H1 (cell line): ENCODE results near the gene PDK4.

Experiments
- ATF3 ChIP-seq: IDR thresholded peaks from 2 replicates; pipeline ENCODE4 v1.6.1; 2011; ENCODE audit warnings: low read depth, mild to moderate bottlenecking, low read length; ENCODE audit not compliant: insufficient read depth
- CHD1 ChIP-seq: IDR thresholded peaks from 2 replicates; pipeline ENCODE4 v1.6.1; 2012; ENCODE audit warnings: low read depth, low read length, improper control_type of control experiment
- CTCF ChIP-seq, 3 experiments: IDR thresholded peaks; 1 replicate in 2 of 3; 2 replicates in 1 of 3; pipeline versions ENCODE4 v1.5.1 to v1.6.1; 2011; ENCODE audit warnings: low read length in 3 of 3, mild to moderate bottlenecking in 3 of 3, inconsistent platforms in 2 of 3, low read depth in 1 of 3, moderate library complexity in 1 of 3; ENCODE audit not compliant: insufficient read depth in 1 of 3; ENCODE audit errors: control extremely low read depth in 1 of 3
- EZH2 ChIP-seq: fragments of 200-600 bp; sonication (generic); IDR thresholded peaks from 2 replicates; pipeline ENCODE4 v1.7.1; 2012; ENCODE audit warnings: low read depth, mild to moderate bottlenecking, moderate library complexity, low read length, inconsistent platforms; ENCODE audit not compliant: severe bottlenecking
- KDM1A ChIP-seq: fragments of 200-600, 300-600 bp; sonication (generic); IDR thresholded peaks from 2 replicates; pipeline ENCODE4 v1.7.1; 2016; ENCODE audit warnings: mild to moderate bottlenecking, low read length, borderline replicate concordance
- MAX ChIP-seq: IDR thresholded peaks from 2 replicates; pipeline ENCODE4 v1.6.1; 2012; ENCODE audit warnings: inconsistent platforms
- SP1 ChIP-seq: IDR thresholded peaks from 2 replicates; pipeline ENCODE4 v1.6.1; 2011; ENCODE audit warnings: low read depth, low read length
- SUZ12 ChIP-seq: fragments of 200-600 bp; sonication (generic); IDR thresholded peaks from 2 replicates; pipeline ENCODE4 v1.6.1; 2012; ENCODE audit warnings: mild to moderate bottlenecking, inconsistent platforms, low read length, moderate library complexity, mixed read lengths

- TF ChIP-seq MAX (no peak), ATF3 (no peak), CTCF (IDR thresholded peaks at IDR 0.05; ENCODE audit: control extremely low read depth in 1 of 3, insufficient read depth in 1 of 3, low read depth in 1 of 3, low read length in 3 of 3) (no peak), CHD1 (no peak), SP1 (peak; percentile 57; the same call in 1 of the 2 replicates), KDM1A (no peak), EZH2 (no peak), SUZ12 (no peak)
Measured at GRCh38 chr7:95608359-95609173, 12.2 kb upstream of the PDK4 start.
